Activated T-cell treated with anti-CD3 and anti-CD28 coated beads, Interleukin-2, amount 50 U/mL, for 48 hours (primary cell): ENCODE measurements around the gene TMA7B.
"Not testable (repeated sequence)": the region's sequence is repeated elsewhere in the genome, so short reads cannot be mapped to it uniquely, and the experiment has no call there.

Source experiments
- DNase-seq, 2 experiments: peaks; one replicate each; pipeline ENCODE4 v3.0.0-alpha.2; 2020

The TMA7B gene

DNA sequence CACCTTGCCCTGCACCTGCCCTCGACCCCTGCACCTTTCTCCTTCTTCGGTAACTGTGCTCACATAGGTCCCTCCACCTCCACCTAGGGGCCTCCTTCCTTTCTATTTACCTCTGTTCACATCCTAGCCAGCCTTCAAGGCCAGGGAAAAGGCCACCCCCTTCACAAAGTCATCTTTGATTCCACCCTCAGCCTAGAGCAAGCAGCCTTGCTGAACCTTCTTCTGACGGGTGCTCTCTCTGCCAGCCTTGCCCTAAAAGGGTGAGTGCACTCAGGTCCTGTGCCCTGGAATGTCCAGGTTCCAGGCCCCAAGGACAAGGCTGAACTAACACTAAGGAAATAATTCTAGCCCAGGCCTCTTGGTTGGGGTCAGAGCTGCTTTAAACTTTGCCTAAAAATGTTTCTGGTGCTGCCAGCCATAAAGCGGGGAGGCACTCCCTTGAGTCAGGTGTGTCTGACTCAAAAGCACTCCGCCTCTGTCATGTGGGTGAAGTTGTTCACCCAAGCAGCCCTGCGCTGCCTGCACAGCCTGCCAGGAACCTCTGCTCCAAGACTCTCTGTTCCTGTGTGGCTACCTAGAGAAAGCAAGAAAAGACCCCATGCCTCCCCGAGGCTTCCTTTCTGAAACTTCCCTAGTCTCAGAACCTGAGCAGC, 25.3 kb downstream of the TMA7B start:
- peak; percentile 43 to 53 for DNase-seq

DNA sequence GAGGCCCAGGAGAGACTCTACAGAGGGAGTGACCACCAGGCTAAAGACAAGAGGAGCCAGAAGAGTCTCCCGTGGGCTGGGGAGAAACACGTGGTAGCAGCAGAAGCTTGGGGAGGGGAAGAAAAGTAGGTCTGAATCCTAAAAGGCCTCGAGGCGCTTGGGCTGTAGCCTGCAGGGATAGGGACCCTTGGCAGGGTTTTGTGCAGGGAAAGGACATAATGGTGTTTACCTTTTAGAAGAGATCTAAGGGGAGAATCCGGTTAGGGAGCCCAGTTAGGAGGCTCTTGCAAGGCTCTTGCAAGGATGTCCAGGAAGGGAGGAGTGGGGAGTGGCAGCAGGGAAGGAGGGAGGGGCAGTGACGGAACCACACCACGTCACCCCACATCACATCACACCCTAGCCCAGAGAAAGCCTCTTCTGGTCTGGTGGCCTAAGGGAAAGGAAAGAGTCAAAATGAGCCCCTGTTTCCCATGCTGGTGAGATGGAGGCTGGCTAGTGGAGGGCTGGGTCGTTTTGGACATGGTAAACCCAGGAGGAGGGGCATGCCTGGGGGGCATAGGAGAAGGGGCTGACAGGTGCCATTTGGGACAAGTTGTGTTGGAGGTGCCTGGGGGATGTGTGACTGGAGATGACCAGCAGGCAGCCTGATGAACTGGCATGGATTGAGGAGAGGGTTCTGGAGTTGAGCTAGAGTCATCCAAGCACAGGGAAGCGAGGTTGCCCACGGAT, 28.4 kb downstream of the TMA7B start:
- no peak for DNase-seq

DNA sequence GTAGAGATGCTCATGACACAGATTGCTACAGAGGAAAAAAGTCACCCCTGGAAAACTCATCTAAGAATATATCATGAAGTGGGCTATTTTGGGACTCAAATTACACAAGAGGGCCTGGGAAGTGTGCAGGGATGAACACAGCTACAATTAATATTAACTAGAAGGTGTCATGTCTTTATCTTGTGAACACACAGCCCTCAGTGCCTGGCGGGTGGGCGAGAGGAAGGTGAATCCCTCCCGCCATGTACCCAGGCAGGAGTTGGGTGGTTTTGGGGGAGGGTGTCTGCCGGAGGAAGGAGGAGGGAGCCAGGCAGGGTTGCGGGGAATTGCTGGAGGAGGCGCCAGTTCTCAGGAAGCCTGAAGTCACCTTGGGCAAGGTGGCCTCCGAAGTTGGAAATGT, 29.4 kb downstream of the TMA7B start:
- DNase-seq: no peak

DNA sequence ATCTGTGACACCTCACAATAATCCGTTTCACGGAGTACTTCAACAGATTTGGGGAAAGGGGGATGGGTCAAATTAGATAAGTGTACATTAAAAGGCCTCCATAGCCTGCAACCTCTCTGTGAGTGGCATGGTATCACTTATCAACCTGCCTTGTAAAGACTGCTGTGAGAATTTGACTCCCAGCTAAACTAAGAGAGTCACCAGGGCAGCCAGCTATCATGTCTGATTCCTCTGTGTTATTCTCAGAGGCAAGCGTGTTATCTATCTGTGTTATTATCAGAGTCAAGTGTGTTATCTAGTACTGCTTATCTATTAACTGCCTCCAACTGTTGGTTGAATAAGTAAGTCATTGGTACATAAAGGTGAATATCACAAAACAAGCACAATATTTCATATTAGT, 30.5 kb downstream of the TMA7B start:
- no peak for DNase-seq

DNA sequence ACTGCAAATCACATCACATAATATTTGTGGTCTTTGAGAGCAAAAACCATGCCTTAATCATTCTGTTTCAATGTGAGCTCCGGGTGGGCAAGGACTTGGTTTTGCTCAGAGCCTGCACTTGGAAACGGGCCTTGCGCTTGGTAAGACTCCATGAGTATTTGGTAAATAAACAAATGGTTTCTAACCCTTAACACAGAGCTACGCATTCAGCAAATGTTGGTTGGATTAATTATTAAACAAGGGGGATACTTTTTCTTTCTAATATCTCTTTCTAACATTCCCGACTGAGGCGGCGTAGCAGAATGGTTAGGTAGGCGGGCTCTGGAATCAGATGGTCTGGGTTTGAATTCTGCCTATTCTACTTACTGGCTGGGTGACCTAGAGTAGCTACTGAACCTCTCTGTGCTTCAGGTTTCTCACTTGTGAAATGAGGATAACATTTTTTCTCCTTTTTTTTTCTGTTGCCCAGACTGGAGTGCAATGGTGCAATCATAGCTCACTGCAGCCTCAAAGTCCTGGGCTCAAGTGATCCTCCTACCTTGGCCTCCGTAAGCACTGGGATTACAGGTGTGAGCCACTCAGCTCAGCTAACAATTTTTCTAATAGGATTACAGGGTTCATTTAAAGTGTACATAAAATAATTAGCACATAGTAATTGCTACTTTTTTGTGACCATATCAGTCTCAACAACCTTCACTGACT, 31.1 kb downstream of the TMA7B start:
- no peak for DNase-seq

DNA sequence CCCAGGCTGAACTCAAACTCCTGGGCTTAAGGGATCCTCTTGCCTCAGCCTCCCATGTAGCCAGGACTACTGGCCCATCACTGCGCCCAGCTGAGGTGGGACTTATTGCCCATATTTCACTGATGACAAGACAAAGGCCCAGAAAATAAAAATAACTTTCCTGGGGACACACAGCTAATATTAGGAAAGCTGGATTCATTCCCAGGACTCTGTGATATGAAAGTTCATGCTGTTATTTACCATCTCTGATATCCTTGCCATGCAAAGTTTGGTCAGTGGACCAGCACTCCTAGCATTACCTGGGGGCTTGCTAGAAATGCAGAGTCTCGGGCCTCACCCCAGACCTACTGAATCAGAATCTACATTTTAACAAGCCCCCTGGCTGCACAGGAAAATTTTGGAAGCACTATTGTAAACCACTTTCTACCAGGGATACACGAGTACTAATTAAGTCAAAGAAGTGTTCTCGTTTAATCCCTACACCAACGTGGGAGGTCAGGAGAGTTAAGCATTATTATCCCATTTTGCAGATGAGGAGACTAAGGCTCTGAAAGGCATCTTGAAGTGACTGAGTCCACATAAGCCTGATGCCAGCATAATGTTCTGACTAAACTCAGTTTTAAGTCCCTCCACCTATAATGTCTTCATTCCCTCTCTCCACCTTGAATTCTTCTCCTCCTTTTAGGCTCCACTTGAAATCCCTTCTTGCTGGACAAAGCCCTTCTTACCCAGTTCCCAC, 32.1 kb downstream of the TMA7B start:
- DNase-seq: no peak

DNA sequence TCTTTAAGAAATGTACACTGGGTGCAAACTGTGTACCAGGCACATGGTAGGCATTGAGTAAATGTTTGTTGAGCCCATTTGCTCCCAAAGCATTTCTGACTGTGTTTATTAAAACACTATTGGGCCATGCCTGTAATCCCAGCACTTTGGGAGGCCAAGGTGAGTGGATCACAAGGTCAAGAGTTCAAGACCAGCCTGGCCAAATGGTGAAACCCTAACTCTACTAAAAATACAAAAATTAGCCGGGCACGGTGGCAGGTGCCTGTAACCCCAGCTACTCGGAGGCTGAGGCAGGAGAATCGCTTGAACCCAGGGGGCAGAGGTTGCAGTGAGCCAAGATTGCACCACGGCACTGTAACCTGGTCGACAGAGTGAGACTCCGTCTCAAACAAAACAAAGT, 32.7 kb downstream of the TMA7B start:
- DNase-seq: not testable (repeated sequence)

DNA sequence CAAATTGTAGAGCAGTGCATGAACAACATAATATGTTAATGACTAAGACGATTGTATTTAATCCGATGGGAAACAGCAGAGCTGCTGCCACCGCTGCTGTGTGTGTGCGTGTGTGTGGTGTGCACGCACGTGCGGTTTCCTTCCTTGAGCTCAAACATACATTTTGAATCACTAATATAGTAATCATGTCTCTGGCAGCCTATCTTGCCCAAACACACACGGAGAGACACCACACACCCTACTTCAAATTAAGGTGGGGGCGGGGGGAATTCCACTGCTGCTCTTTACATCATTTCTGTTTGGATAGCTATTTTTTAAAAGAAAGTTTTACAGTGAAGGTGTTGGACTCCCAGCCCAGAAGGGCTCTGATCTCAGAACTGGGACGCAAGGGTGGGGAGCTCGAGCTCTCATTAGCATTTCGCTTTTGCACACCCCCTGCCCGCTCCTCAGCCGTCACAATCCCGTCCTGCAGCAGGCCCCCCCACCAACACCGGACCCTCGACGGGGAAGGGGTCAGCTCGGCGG, 33.9 kb downstream of the TMA7B start:
- DNase-seq: peak; percentile 42 to 53

DNA sequence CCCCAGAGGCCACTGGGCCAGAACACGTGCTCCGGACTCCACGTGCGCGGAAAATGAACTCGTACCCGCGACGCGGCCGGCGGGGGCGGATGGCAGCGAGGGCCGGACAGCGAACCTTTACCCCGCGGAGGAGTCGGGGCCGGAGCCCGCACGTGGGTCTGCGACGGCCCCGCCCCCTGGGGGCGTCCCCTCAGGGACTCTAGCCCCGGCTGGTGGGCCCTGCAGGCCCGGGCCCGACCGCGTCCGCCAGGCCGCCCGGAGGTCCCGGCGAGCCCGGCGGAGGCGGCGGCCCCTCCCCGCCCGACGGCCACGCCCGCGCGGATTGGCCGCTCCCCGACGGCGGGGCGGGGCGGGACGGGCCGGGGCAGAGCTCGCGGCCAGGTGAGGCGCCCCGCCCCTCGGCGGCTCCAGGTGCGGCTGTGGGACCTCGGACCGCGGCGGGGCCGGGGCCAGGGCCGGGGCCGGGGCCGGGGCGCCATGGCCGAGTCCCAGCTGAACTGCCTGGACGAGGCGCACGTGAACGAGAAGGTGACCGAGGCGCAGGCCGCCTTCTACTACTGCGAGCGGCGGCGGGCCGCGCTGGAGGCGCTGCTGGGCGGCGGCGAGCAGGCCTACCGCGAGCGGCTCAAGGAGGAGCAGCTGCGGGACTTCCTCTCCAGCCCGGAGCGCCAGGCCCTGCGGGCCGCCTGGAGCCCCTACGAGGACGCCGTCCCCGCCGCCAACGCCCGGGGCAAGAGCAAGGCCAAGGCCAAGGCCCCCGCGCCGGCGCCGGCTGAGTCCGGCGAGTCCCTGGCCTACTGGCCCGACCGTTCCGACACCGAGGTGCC, 34.6 kb downstream of the TMA7B start, which contains the start of gene FAM83F:
FAM83F (plus strand) TSS at position 389 of the 827 bp plus-strand sequence; CDS start at position 478, 89 bp downstream.
- DNase-seq: peak in 1 of 2 experiments; percentile 58

DNA sequence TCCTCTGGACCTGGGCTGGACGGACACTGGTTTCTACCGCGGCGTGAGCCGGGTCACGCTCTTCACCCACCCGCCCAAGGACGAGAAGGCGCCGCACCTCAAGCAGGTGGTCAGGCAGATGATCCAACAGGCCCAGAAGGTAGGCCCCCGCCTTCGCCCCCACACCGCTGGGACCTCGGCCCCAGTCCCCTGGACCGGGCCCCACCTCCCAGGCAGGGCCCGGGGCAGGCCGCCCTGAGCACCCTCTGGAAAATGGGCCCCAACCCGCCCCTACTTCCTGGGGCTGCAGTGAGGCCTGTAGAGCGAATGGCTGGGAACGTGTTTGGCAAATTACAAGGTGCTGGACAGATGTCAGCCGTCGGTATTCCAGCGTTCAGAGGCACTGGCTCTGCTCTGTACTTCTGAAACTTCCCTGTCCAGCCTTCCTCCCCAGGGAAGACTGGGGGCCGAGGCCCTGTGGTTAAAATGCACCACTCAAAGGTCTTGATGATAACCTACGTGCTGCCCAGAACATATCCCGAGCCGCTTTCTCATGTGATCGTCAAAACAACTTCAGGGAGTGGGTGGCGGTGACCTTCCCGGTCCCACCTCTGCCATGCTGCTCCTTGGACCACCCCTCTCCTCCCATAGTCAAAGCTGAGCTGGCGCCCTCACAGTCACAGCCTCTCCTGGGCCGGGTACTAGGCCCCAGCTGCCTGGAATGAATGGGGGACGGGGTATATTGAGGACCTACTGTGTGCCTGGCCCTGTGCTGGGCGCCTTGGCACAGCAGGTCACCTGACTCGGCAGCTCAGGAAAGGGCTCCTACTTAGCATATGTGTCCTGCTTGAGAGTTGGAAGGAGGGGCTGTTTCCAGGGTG, 35.4 kb downstream of the TMA7B start:
- DNase-seq: no peak

DNA sequence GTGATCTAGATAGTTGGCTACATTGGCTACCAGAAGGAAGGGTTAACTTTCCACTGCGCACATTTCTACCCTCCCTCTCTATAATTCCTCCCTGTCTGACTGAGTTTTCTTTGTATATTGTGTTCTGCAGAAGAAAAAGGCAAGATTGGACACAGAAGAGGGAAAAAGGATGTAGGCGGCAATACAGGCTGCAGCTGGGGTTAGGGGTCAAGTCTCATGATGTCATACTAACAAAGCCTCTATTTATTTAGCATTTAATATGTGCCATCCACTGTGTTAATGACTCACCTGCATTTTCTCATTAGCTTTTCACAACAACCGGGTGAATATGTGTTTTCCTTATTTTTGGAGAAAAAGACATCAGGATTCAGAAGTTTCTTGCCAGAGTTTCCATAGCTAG, 36.5 kb downstream of the TMA7B start:
- no peak for DNase-seq

DNA sequence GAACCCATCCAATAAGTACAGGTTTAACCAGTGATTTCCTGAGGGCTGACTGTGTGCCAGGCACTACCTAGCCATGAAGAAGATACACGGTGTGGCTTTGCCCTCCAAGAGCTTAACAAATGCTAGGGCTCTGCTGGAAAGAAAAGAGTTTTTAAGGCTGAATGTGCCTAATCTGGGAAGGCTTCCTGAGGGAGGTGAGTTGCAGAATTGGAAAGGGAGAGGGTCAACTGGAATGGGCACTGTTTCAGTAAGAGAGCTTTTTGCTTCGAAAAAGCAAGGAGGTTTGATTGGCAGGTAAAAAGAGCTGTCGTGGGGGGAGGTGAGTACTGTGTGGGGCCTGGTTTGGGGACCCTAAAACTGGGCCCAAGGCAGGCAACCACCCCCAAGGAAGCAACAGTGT, 37.2 kb downstream of the TMA7B start:
- DNase-seq: no peak

DNA sequence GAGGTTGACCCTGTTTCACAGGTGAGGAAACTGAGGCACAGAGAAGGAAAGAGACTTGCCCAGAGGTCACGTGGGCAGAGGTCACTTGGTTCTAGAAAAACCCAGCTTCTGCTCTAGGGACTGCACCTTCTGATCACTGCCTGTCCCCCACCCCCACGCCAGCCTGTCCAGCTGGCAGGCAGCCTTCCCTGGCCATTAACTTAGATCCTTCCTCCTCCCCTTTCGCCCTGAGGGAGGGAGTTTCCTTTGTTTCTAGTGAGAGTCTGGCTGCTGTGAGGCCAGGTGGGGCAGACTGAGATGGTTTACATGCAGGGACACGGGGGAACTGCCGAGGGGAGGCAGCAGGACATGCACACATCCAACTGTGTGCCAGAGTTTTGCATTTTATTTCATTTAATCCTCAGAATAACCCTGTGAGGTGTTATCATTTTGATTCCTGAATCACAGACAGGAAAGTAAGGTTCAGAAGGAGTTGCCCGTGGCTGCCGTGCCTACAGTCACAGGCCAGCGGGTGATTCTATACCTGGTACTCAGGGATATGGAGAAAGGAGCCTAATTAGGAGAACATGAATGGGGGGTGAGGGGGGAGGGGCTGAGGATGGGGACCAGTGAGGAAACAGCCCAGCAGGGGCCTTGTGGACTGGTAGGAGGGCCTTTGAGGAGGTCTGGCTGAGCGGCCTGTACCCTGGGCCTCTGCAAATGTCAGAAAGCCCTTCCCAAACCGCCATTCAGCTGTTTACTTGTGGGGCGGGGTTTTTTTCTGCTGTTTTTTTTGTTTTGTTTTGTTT, 37.9 kb downstream of the TMA7B start:
- DNase-seq: no peak

DNA sequence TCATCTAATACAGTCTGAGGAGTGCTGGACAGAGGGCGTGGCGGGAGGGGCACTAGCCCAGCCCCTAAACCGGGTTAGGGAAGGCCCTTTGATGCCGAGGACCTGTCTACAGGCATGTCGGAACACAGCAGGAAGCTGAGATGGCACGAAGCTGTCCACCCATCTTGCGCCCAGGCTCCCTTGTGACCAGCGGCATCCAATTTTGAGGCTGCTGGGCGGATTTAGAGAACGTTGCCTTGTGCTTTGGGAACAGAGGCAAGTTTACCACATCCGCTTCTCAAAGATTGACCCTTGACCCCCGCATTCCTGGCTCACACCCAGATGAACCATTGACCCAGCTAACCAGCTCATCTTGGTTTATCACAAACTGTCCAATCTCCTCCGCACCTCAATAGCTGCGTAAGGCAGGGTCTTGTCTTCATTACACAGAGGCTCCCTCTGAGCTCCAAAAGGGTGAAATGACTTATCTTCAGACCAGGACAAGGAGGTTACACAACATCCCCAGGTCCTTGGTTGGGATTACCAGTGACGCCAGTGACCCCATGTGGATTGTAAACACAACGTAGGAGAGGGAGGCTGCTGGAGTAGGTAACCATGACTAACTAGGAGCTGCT, 39.1 kb downstream of the TMA7B start:
- DNase-seq: no peak

DNA sequence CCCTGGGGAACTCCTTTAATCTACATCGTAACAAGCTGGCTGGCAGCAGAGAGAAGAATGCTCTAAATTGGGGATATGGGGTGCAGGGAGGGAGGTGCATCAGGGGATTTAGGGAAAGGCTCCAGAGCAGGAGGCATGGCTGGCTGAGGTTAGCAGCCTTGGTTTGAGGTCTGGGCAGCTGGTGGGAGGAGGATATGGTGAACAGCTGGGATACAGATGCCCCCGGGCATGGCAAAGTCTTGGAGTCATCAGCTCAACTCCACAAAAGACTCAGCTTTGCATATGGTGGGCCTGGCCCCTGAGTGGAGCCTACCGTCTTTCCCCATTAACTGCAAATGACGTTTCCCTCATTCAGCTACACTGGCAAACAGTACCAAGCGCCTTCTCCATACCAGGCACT, 40.0 kb downstream of the TMA7B start:
- DNase-seq: no peak

DNA sequence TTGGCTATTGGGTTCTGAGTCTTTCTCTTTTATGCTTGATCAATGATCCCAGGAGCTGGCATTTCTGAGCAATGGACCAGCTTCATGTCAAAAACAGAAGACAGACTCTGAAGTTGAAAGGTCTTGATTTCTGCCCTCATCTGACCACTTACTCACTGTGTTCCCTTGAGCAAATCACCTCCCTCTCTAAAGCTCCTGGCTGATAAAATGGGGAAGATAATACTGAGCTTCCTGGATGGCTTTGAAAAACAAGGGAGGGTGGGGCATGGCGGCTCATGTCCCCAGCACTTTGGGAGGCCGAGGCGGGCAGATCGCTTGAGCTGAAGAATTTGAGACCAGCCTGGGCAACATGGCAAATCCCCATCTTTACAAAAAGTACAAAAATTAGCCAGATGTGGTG, 40.9 kb downstream of the TMA7B start:
- DNase-seq: no peak

DNA sequence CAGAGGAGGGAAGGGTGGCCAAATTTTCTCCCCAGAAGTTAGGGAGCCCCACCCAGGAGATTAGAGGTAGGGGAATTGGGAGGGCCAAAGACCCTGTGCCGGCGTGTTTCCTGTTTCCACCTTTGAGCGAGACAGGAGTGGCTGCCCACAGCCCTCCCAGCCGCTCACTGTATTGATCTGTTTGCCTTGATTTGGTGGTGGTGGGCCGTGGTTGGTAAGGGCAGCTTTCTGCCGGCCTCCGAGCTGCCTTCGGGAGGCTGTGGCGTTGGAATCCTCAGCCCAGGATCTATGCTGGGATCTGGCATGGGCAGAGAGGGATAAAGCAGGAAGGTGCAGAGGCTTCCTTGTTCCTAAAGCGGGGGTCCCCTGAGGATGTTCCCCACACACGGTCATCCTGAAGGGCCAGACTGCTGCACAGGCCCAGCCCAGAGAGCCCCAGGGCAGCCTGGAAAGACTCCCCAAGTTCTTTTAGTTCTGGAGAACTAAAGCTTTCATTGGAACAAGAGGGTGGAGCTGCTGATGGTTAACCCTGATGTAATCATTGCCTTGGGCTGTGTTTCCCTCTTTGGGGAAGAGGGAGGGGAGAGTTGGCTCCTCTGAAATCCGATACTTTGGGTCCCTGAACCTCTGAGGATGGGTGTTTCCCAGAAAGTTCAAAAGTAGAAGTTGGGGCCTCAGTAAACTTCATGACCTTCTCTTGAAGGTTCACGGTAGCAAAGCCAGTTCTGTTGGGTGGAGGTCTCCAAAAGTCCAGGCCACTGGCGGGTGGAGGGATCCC, 41.8 kb downstream of the TMA7B start:
- no peak for DNase-seq

DNA sequence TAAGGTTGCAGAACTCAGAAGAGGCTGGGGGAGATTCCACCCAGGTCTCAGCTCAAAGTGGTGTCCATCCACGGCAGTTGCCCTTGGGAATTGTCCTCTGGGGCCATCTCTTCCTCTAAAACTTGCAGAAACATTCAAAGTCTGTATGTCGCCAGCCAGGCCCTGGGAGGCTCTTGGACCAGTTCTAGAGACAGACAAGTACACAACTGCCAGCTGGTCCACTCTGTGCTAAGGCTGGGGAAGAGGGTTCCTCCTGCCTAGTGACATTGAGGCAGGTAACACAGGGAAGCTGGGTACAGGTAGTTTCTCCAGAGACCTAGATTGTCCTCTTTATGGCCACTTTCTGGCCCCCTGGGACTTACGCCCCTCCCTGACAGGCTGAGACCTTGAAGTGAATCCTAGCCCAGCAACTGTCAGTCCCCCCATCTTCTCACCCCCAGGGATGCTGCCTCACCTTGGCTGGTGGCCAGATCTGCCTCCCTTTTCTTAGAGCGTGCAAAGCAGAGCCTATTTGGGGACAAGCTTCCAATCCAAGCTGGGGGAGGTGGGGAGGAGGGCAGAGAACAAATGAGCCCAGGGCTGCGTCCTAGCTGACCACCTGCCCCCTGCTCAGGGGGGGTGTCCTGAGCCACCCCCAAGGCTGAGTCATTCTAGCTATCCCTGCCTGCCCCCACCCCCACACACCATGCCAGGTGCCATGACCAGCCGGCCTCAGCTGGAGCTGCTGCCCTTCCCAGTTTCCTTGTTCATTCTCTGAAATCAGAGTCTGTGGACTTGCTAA, 42.9 kb downstream of the TMA7B start:
- no peak for DNase-seq
